Neural progenitor cell (in vitro differentiated cells): ENCODE results near the gene OR13C5.

Experiments
- CTCF ChIP-seq: fragments of 200-600 bp; sonication (generic); IDR thresholded peaks from 2 replicates; pipeline ENCODE4 v1.5.1; 2017; ENCODE audit warnings: antibody characterized with exemption, mild to moderate bottlenecking
- EZH2phosphoT487 ChIP-seq: fragments of 200-600 bp; sonication (generic); IDR thresholded peaks from 2 replicates; pipeline ENCODE4 v1.6.1; 2017; ENCODE audit warnings: antibody characterized with exemption

GRCh38 chr9:104555521-104555920, 43.7 kb downstream of the OR13C5 start:
- TF ChIP-seq CTCF (no peak), EZH2phosphoT487 (no peak)
